Right ventricle myocardium inferior (tissue), 1 donor: ENCODE measurements around the gene EFNA5. TPM values are rescaled to one million over a fixed set of nuclear protein-coding genes. Genes with fewer than 3 reads are reported as not detected.

Experiments used
- ATAC-seq: fragments of 200-7000 bp; cut with Tn5 transposase; one replicate; pipeline ENCODE4 v1.9.1; 2020; ENCODE audit warnings: mild to moderate bottlenecking, moderate library complexity
- DNase-seq: peaks from one replicate; pipeline ENCODE4 v3.0.0; 2021; ENCODE audit errors: missing footprints
- intact Hi-C: fragments of 100-400 bp; cut with DNase I; formaldehyde crosslinking; loops from one replicate; pipeline ENCODE4 v1.11.0; 2022
- total RNA-seq: library from RNA; stranded (reverse); fragmentation: NEBNext Ultra II Directional; extraction: Animal tissue kit (Norgen Biotek cat#: 25700); gene quantifications from one replicate; pipeline ENCODE4 v1.2.1, GENCODE V29; 2021
- donor health status: DM: no; HTN: yes; CAD: no; lungs with severe emphysema.

The EFNA5 gene
- total RNA-seq, 1 donor from 2014 or later, result 28.5 TPM

GRCh38 chr5:107408564-107408963 lies 262.2 kb downstream of the EFNA5 start:
- no peak for ATAC-seq

DNA sequence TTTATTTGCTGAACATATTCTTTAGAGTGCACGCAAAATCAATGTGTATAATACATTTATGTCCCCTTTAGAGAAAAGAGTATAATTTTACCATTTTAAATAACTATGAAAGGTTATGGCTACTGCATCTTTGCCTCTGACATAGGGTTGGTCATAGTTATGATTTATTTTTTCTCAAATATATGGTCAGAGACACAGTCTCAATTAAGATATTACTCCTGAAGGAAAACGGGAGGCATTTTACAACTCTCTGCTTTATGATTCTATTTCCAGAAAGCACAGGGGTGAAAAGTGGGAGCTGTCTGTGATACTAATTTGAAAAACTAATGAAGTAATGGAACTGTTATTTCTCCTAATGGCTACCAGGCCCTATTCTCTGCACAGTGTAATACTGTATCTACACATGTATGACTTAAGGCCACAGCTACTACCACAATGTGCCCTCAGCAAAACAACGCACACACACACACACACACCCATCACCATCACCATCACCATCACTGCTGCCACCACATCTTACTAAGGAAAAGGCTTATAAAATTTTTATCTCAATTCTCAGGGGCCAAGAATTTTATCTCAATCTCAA lies 262.9 kb downstream of the EFNA5 start:
- intact Hi-C loops, result no loop called here
- DNase-seq (no peak), ATAC-seq (no peak)

More at GRCh38 chr5:107408564-107408963, 262.2 kb downstream of the EFNA5 start:
- intact Hi-C loops, result no loop called here
- DNase-seq, result no peak

GRCh38 chr5:107404595-107405374 lies 266.0 kb downstream of the EFNA5 start:
- intact Hi-C loops, result no loop called here
- ATAC-seq (no peak), DNase-seq (no peak)

DNA sequence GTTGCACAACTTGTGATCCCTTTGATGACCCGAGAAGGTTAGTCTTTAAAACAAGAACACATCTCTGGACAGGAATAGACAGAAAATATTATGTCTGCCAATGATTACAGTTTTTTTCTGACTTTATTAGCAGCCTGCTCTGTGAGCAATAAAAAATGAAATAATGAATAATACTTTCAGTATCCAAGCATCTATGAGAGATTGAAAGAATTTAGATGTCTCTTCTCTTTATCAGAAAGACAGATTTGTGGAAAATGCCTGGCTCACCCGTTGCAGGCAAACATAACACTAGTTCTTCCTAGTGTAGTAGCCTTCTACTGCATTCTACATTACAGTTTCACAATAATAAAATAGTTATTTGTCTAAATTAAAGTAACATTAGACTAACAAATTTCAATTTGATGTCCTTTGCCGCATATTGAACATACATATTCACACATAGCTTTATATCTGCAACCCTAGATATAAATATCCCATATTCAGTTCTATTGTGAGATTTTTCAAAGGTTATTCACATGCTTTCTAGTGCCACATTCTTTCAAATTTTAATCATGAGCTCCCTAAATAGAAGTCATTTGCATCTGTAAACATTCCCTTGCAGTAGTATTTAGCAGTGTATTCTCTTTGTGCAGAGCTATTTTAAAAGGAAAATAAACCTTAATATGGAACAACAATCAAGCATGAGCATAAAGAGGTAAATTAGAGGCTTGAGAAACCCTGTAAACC lies 267.3 kb downstream of the EFNA5 start:
- intact Hi-C loops, result no loop called here

GRCh38 chr5:107402434-107403227 lies 268.1 kb downstream of the EFNA5 start:
- DNase-seq (no peak), ATAC-seq (peak; percentile 42)
- intact Hi-C loops, result no loop called here

More for the DNA sequence above, 267.3 kb downstream of the EFNA5 start:
- ATAC-seq (no peak), DNase-seq (no peak)

DNA sequence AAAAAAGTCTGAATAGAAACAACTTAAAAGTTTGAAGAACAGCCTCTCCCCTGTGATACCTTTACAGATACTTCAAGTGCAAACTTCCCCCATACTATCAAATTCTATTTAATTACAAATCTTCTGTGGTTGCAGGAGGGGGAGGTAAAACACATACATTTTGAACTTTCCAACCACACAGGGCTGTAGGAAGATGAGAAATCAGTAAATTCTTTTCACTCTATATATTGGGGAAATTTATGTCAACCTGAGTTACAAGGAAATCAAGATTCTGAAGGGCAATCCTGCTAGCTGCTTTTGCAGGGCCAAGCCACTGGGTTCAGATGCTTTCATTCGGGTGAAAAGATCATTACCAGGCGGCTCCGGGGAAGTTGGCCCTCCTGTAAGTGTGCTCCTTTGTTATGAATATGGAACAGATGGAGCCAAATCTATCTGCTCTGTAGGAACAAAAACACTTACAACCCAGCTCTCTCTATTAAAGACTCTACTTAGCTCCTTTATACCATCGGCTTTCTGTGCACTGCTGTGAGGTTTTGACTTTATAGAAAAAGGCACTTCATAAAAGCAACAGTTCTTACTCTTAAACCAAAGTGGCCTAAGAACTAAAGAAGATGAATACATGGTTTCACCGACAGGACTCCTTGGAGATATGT lies 269.1 kb downstream of the EFNA5 start:
- ATAC-seq, result no peak
- DNase-seq, result no peak
- intact Hi-C loops, result no loop called here

GRCh38 chr5:107400328-107400727 lies 270.4 kb downstream of the EFNA5 start:
- intact Hi-C loops, result no loop called here
- ATAC-seq, result no peak
- DNase-seq, result no peak

- intact Hi-C loops, result no loop called here
- no peak for DNase-seq
- no peak for ATAC-seq
Observed at GRCh38 chr5:107398703-107399102, 272.0 kb downstream of the EFNA5 start.

DNA sequence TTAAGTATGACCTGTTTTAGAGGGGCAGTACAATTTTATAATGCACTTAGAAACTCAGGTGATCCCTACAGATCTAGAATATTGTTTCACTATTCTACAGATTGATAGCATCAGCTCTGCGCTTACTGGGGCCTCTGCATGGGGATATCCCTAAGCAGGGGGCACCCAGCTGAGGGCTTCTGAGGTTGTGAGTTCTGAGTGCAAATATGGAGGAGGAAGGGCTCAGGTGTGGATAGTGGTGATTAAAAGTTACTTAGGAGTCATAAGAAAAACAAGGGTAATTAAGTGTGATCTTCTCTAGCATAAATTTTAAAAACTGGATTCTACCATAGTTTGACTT lies 274.4 kb downstream of the EFNA5 start:
- no peak for DNase-seq
- intact Hi-C loops, result no loop called here
- ATAC-seq, result no peak

DNA sequence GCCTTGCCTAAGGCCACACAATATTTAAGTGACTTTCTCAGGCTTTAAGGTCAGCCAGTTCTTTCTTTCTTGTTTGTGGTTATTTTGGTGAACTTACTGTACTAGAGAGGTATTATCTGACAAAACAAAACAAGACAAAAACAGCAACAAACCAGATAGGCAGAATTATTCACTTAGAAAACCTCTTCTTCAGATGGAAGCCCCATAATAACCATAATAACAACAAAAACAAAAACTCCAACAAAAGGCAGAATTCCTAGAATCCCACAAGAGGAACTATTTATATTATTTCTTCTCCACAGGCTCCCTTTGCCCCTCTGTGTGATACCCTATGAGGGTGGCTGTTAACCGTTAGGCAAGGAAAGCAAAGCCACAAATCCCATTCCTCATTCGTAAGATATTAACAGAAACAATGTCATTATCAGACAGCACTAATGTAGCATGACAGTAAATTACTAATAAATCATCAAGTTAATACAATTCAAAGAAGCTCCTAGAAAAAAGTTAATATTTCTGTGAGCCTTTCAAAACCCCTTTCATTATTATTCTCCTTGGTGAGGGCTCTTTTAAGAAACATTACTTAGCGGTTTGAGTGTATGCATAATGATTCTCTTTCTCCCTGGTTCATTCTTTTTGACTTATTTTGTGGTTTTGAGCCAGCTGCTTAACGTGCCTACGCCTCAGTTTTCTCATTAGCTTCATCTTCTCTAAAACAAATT lies 274.9 kb downstream of the EFNA5 start:
- no peak for DNase-seq
- no peak for ATAC-seq
- intact Hi-C loops, result no loop called here

GRCh38 chr5:107393851-107394250 lies 276.9 kb downstream of the EFNA5 start:
- DNase-seq (no peak), ATAC-seq (no peak)
- intact Hi-C loops, result no loop called here

DNA sequence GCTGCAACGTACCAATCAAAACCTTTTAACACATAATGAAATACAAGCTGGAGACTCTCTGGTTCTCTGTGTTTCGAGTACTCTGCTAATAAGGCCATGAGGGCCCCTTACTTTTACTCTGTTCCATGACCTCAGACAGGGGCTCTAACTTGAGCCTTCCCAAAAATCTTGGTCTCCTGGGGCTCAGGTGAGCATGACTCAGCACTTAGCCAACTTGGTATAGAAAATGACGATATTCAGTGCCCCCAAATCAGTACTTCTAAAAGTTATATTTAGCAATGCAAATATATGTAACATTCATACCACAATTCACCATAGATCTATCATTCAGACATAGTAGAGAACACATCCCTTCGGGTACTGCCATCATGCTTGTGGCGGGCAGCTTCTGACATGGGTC lies 278.9 kb downstream of the EFNA5 start:
- DNase-seq, result no peak
- intact Hi-C loops, result no loop called here
- ATAC-seq, result no peak

DNA sequence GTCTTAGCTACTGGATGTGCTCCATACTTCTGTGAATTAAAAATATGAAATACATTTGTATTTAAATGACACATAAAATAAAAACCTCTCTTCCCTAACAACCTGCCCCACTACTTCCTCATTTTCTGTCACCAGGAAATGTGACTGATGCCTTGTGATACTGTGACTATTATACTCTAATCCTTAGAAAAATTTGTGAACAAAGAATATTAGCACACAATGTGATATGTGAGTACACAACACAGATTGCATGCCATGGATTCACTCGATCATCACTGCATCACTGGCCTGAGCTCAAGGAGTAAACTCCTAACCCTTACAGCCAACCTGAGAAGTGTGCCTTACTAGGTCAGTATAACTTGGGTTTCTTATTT lies 281.0 kb downstream of the EFNA5 start:
- DNase-seq (no peak), ATAC-seq (no peak)
- intact Hi-C loops, result loop anchor here (5.0 kb wide), 3 partner anchors 172 to 283 kb away; partner anchors contain the start of gene EFNA5

GRCh38 chr5:107389130-107389774 lies 281.5 kb downstream of the EFNA5 start:
- peak; percentile 74 for ATAC-seq
- intact Hi-C loops, result loop anchor here (5.0 kb wide), 3 partner anchors 172 to 283 kb away; partner anchors contain the start of gene EFNA5

DNA sequence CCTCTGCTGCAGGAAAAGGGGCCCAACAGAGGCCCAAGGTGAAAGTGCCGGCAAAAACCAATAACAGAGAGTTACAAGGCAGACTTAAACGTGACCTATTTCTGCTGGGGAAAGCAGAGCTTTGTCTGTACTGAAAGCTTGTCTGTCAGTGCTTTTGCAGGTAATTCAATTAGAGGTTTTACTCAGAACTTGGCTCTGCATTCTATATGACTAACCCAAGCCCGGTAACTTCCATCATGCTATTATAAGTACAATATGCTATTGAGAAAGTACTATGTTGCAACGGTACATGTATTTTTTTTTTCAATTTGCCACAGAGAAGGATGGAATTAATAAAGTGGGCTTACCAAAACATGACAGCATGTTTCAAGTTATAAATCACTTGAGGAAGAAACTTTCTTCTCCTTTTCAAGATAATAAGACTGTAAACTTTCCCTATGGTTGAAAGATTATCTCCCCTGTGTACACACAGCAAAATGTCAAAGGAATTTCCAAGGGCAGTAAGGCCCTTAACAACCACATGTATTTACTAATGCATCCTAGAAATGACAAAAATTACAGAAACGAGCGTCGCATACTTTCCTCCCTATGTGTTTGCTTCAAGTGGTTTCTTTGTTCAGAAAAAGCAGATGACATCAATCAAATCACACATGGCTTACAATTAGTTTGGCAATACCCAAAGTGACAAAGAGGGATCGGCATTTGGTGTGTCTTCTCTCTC lies 282.4 kb downstream of the EFNA5 start:
- DNase-seq (no peak), ATAC-seq (peak; percentile 47)
- intact Hi-C loops, result loop anchor here (5.0 kb wide), 3 partner anchors 171 to 284 kb away; partner anchors contain the start of gene EFNA5

More at GRCh38 chr5:107389130-107389774, 281.5 kb downstream of the EFNA5 start:
- no peak for DNase-seq

- intact Hi-C loops, result loop anchor here (5.0 kb wide), 3 partner anchors 170 to 285 kb away; partner anchors contain the start of gene EFNA5
- ATAC-seq (no peak), DNase-seq (no peak)
Observed at GRCh38 chr5:107387526-107388140, 283.1 kb downstream of the EFNA5 start.
